Measurements from ENCODE around the gene TMEM220. TPM values are rescaled to one million over a fixed set of nuclear protein-coding genes. Genes with fewer than 3 reads are reported as not detected.

TMEM220 gene
- total and polyA plus RNA-seq, 12 donors = 10.3 to 33.2 (median 21.1) TPM

DNA sequence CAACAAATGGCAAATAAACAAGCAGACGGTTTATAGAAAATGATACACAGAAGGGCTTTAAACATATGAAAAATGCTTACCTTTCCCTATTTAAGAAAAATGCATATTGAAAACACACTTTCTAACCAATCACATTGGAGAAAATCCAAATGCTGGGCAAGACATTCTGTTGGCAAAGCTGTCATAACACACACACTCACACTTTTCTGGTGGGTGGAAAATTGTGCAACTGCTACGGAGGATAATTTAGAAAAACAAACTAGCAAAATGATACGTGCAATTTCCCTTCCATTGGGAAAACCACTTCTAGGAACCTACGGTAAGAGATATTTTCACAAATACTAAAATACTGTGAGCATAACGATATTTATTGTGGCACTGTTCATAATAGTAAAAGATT, 62.9 kb downstream of the TMEM220 start:
- TF ChIP-seq POLR2A (IDR thresholded peaks at IDR 0.05) (no peak), CTCF (IDR thresholded peaks at IDR 0.05) (no peak)
- 79 to 93% (median 86%) methylated on average over 5 of the region's 5 CpGs for WGBS, 4 donors

GRCh38 chr17:10664571-10664970, 65.3 kb downstream of the TMEM220 start:
- TF ChIP-seq CTCF (IDR thresholded peaks at IDR 0.05) (no peak), POLR2A (IDR thresholded peaks at IDR 0.05) (no peak)
- DNase-seq = no peak
- whole genome bisulfite sequencing, 4 donors = 89 to 94% (median 94%) methylated on average over 9 of the region's 9 CpGs
- no peaks in the 10 kb centered on the region for H3K27me3 ChIP-seq
- no peaks in the 10 kb centered on the region for H3K9me3 ChIP-seq (replicated peaks in 1 of 3)
- no peak overlapping the region for H3K27ac ChIP-seq
- H3K36me3 ChIP-seq (replicated peaks in 1 of 2) = no peaks in the 10 kb centered on the region
- intact Hi-C loops (cut with DNase I) = no loop called here
- no peaks in the 10 kb centered on the region for H3K4me1 ChIP-seq (replicated peaks in 1 of 2)
- no peak overlapping the region for H3K4me3 ChIP-seq

More for the DNA sequence above, 62.9 kb downstream of the TMEM220 start:
- Histone ChIP-seq H3K27ac (no peak overlapping the region), H3K4me3 (no peak overlapping the region), H3K4me1 (replicated peaks in 1 of 2) (no peaks in the 10 kb centered on the region), H3K27me3 (no peaks in the 10 kb centered on the region), H3K36me3 (replicated peaks in 1 of 2) (no peaks in the 10 kb centered on the region), H3K9me3 (replicated peaks in 1 of 3) (no peaks in the 10 kb centered on the region)
- intact Hi-C loops (cut with DNase I) = no loop called here
- DNase-seq = no peak

Other genes with a start within 250 kb of the TMEM220 start
- gene MYH1, start 211.5 kb downstream of the TMEM220 start, total RNA-seq = 1 to 10 TPM in 1 of 9 donors, not detected in 8; 1.9 TPM
- under 1 TPM in 1 of 3 donors, not detected in 2; 0.07 TPM for gene MYH1, start 211.5 kb downstream of the TMEM220 start, polyA plus RNA-seq
- gene MYH2, start 180.4 kb downstream of the TMEM220 start, total RNA-seq = 1 to 10 TPM in 2 of 9 donors, under 1 TPM in 1, not detected in 6; under 0.01 to 7.4 (median 1.4) TPM
- under 1 TPM in 1 of 3 donors, not detected in 2; 0.10 TPM for gene MYH2, start 180.4 kb downstream of the TMEM220 start, polyA plus RNA-seq
- 1 to 10 TPM in 3 of 9 donors, under 1 TPM in 5, not detected in 1; 0.43 to 2.3 (median 0.85) TPM for gene MYH3, start 72.7 kb downstream of the TMEM220 start, total RNA-seq
- 1 to 10 TPM in 2 of 3 donors, under 1 TPM in 1; 0.62 to 9.3 (median 3.9) TPM for gene MYH3, start 72.7 kb downstream of the TMEM220 start, polyA plus RNA-seq
- gene SCO1, start 32.5 kb downstream of the TMEM220 start, total RNA-seq = 10 to 100 TPM; 19.2 to 55.7 (median 35.3) TPM
- 10 to 100 TPM in 1 of 3 donors, 1 to 10 TPM in 2; 6.1 to 36.3 (median 7.9) TPM for gene SCO1, start 32.5 kb downstream of the TMEM220 start, polyA plus RNA-seq
- 10 to 100 TPM in 2 of 9 donors, 1 to 10 TPM in 7; 3.8 to 12.1 (median 8.3) TPM for gene ADPRM, start 32.4 kb downstream of the TMEM220 start, total RNA-seq
- 10 to 100 TPM in 1 of 3 donors, 1 to 10 TPM in 2; 7.5 to 11.1 (median 8.2) TPM for gene ADPRM, start 32.4 kb downstream of the TMEM220 start, polyA plus RNA-seq
- gene TMEM238L, start 74.1 kb upstream of the TMEM220 start, total RNA-seq = under 1 TPM in 1 of 9 donors, not detected in 8; 0.14 TPM
- under 1 TPM in 1 of 3 donors, not detected in 2; 0.07 TPM for gene TMEM238L, start 74.1 kb upstream of the TMEM220 start, polyA plus RNA-seq
- 1 to 10 TPM in 3 of 9 donors, under 1 TPM in 2, not detected in 4; 0.10 to 2.2 (median 1.1) TPM for gene PIRT, start 108.1 kb upstream of the TMEM220 start, total RNA-seq
- gene PIRT, start 108.1 kb upstream of the TMEM220 start, polyA plus RNA-seq = under 1 TPM; 0.10 to 0.84 (median 0.16) TPM

Data from adrenal gland (tissue), 12 donors.